GM19455 (cell line): Measurements from ENCODE around the gene DOCK2.

ENCODE experiments used
- ATAC-seq: cut with Tn5 transposase; IDR thresholded peaks from one replicate; pipeline ENCODE4 v1.9.1; 2021; ENCODE audit not compliant: unreplicated experiment

The DOCK2 gene

GRCh38 chr5:169970911-169971765 lies 334.1 kb downstream of the DOCK2 start:
- ATAC-seq = no peak

GRCh38 chr5:169971780-169972179 lies 334.7 kb downstream of the DOCK2 start:
- no peak for ATAC-seq

DNA sequence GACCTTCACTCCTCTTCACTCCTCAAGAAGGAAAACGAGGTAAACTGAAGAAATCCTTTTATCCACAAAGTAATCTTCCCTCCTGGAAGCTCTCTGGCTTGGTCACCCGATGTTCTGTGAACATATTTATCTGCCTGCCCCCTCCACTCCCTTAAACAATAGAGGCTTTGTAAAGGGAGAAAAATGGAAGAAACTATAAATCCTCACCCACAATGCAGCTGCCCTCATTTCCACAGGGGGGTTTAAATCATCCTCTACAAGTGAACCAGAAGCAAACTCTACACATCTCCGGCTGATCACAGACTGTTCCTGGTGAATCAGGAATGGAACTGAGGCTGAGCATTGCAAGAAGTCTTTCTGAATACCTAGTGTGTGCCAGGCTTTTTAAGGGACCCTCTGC lies 336.0 kb downstream of the DOCK2 start:
- no peak for ATAC-seq

DNA sequence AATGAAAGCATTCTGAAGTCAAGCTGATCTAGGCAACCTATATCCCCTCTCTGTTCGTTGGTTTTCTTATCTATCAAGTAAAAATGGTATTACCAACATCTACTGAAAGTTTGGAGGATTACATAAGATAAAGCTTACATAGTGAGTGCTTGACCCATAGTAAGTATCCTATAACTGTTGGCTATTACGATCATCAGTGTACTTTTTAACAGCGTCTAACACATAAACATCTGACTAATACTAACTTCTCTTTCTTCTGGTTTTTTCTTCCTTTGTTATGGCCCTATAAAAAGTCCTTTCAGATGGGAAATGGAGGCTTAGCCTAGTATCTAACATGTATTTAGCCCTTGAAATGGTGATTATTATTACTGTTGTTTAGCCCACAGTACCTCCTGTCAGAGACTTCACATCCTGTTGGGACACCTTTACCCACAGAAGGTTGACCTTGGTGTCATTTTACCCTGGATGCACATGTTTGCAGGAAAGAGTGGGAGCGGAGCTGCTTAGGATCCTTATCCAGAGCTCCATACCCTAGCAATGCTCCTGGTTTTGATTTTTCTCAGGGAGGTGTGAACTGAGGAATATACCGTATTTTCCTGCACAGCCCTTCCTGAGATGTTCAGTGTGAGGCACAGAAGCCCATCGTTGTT lies 337.2 kb downstream of the DOCK2 start:
- no peak for ATAC-seq

- no peak for ATAC-seq
Observed at GRCh38 chr5:169978714-169979113, 341.6 kb downstream of the DOCK2 start.

DNA sequence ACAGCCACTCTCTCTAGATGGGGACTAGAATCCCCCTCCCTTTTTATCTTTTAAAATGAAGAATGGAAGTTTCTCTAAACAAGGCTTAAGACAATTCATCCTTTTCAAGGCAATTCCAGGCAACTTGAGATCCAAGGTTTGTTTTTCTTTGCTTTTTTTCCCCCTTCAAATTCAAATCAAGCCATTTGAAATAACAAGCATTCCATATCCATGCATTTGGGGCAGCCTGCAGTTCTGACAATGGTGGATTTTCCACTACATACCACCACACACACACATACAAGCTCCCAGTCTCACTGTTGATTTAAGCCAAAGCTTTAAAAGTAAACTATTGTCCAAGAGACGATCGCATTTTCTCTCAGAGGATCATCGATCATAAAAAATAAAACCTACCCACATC lies 342.8 kb downstream of the DOCK2 start:
- ATAC-seq = no peak

DNA sequence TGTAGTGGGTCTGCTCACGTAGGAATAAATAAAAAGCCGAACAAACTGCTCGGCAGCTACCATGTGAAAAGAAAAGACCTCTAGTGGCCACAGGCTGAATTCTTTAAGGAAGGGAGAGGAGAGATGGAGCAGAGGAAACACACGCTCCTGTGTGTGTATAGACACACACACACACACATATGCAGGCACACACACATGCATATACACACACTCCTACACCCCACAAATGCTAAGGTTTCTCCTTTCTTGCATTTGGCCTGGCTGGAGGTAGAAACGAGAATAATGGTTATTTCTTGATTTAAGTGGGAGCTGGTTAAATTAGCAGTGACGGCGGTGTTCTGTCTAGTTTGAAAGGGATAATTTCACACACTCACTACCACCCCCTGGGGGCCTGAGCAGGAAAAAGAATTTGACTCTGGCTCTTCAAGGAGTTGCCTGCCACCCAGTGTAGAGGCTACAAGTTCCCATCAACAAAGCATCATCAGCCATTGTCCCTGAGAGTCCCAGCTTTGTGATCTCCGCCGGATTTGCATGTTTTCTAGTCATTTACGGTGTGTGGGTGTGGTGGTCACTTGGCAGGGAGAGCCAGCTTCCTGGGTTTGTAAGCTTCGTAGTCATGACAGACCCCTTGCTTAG lies 343.5 kb downstream of the DOCK2 start, which contains the start of gene INSYN2B:
TSS of gene INSYN2B (minus strand) at position 78 of the 636 bp plus-strand sequence. CDS start 96,597 bp downstream, outside the sequence.
- ATAC-seq = peak; percentile 81

GRCh38 chr5:169988206-169988605 lies 351.1 kb downstream of the DOCK2 start:
- no peak for ATAC-seq

DNA sequence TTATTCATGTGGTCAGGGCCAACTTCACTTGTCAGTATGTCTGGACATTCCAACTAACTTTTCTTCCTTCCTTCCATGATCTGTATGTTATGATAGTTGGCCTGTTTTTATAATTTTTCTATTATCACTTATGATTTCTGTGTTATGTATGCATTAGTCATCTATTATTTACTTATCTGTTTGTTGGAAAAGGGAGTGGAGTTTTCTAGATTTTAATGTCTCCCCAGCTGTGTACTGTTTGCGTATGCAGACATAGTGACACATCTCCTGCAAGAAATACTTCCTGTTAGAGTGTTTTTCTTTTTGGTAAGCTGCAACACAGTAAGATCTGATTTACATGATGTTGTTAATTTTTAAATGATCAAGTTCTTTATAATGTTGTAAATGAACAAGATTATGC lies 351.9 kb downstream of the DOCK2 start:
- no peak for ATAC-seq

DNA sequence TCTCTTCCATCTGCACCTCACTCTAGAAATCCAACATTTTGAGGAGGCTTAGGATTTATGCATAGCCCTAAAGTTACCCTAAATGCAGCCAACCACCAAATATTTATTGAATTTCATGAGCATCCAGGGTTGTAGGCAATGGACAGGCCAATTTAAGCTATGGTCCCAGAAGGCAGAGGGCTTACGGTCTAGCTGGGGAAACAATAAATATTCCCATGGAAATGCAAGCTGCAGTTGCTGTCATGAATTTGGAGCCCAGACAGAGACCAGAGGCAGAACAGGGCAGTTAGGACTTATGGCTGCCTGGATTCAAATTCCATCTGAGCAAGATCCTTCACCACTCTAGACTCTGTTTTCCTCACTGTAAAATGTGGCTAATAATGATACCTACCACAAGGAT lies 352.3 kb downstream of the DOCK2 start:
- ATAC-seq = no peak

- ATAC-seq = no peak
Observed at GRCh38 chr5:169991115-169991869, 354.2 kb downstream of the DOCK2 start.

DNA sequence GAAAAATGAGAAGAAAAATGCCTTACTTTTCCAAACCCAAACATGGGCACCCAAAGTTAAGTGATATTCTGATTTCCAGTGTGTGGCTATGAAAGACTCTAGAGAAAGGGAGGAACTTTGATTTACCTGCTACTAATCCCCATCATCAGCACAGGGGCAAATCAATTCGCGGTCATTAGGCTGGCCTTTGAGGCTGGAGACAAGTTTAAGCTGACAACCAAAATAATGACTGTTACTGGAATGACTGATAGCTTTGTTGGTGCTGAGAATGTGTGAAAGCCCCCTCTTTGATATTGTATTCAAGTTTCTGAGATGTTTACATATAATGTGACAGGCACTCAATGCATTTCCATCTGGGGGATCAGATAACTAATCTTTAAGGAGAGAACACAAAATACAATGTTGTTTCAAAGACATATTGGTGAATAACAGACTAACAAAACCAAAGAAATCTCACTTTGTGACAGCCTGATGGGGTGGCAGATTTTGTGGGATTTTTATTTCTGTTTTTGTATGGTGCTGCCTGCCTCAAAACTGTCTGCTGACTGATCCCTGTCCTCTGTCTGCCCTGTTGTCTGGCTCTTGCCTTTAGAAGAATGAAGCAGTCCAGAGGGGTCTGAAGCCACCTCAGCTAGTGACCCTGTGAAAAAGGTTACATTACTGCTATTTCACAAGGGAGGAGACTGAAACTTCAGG lies 355.9 kb downstream of the DOCK2 start:
- ATAC-seq = no peak

DNA sequence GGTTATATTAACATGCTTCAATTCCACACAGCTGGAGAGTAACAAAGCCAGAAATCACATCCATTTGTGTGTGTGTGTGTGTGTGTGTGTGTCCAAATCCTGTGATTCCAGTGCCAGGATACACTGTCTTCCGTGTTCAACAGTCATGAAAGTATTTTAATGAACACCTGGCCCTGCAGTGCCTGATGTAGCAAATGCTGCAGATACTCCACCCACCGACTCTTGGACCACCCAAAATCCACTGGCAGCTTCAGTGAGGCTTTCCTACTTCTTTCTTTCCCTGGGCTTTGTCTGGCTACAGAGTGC lies 356.4 kb downstream of the DOCK2 start:
- ATAC-seq = no peak

- ATAC-seq = no peak
Observed at GRCh38 chr5:169997798-169998197, 360.7 kb downstream of the DOCK2 start.

- ATAC-seq = no peak
Observed at GRCh38 chr5:169999621-170000020, 362.5 kb downstream of the DOCK2 start.

GRCh38 chr5:170000155-170000554 lies 363.1 kb downstream of the DOCK2 start:
- ATAC-seq = no peak

DNA sequence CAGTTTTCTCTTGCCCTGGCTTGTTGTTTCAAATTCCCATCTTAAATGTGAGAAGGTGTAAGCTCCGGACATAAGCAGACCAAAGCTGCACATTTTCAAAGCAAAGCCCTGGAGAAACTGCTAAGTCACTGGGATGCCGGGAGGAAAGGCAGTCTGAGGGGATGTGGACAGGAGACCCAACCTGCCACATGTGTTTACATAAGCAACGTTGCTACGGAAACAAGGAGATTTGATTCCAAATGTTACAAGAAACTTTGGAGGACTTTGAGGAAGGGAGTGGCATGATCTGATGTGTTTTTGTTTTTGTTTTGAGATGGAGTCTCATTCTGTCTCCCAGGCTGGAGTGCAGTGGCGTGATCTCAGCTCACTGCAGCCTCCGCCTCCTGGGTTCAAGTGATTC lies 368.9 kb downstream of the DOCK2 start:
- ATAC-seq = no peak

DNA sequence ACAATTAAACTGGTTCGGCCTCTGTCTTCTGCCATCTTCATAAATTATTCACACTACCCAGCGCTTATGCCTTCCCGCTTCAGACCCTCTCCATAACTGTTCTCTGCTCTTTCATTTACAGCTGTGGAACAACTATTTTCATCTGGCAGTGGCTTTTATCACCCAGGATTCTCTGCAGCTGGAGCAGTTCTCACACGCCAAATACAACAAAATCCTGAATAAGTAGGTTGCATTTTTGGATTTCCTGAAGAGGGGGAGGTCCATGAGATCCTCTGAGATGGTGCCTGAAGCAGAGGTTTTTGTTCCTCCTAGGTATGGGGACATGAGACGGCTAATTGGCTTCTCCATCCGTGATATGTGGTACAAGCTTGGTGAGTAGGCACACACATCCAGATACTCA lies 371.3 kb downstream of the DOCK2 start:
- ATAC-seq = no peak

GRCh38 chr5:170010595-170010994 lies 373.5 kb downstream of the DOCK2 start:
- no peak for ATAC-seq

DNA sequence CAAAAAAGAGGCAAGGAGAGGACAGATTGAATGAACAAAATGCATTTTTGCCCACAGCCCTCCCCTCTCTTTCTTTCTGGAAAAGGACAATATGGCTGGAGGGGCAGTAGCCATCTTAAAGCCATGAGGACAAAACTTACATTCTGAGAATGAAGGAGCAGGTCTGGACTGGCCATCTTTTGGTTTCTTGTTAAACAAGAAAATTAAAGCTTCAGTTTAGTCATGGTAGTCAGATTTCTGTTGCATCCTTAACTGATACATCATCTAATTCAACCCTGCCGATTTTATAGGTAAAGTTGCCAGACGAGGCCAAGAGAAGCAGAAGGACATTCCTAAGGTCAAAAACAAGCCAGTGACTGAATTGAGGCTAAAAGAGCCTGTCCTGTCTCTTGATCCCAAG lies 374.7 kb downstream of the DOCK2 start:
- ATAC-seq = no peak

DNA sequence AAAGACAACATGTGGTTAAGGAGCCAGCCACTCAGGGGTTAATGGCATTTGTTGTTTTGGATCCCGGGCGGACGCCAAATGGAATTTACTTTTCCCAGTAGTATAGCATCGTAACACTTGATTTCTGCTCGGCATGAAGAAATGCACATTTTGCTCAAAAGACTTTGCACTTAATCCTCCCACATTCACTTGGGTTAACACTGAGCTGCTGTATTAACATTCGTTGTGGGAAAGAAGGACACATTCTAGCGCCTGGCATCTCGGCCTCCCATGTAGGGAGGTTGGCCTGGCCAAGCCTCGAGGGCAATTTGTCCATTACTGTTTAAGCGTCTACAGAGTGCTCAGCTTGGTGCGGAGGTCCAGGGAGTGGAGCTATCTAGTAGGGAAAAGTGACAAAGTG lies 375.5 kb downstream of the DOCK2 start:
- no peak for ATAC-seq
